NCI-H1930 (cell line): Measurements from ENCODE around the gene HAVCR2.
"Not testable (repeated sequence)": the region's sequence is repeated elsewhere in the genome, so short reads cannot be mapped to it uniquely, and the experiment has no call there.

Source experiments
- DNase-seq, 2 experiments: peaks; one replicate each; lab custom pipeline; 2025; lab: John Stamatoyannopoulos, UW

HAVCR2 gene

GRCh38 chr5:157088342-157088990 lies 20.4 kb downstream of the HAVCR2 start:
- DNase-seq: no peak

- no peak for DNase-seq
Measured at GRCh38 chr5:157086751-157087359, 22.0 kb downstream of the HAVCR2 start.

- no peak for DNase-seq
Measured at GRCh38 chr5:157085930-157086329, 22.9 kb downstream of the HAVCR2 start.

- DNase-seq: no peak
Measured at GRCh38 chr5:157080286-157080685, 28.6 kb downstream of the HAVCR2 start.

- DNase-seq: no peak
Measured at GRCh38 chr5:157076558-157076957, 32.3 kb downstream of the HAVCR2 start.

- no peak for DNase-seq
Measured at GRCh38 chr5:157072508-157072907, 36.3 kb downstream of the HAVCR2 start.

- DNase-seq: no peak
Measured at GRCh38 chr5:157069949-157070348, 38.9 kb downstream of the HAVCR2 start.

GRCh38 chr5:157068785-157069184 lies 40.1 kb downstream of the HAVCR2 start:
- no peak for DNase-seq

GRCh38 chr5:157068339-157068738 lies 40.5 kb downstream of the HAVCR2 start:
- no peak for DNase-seq

- no peak for DNase-seq
Measured at GRCh38 chr5:157067005-157067404, 41.8 kb downstream of the HAVCR2 start.

- no peak for DNase-seq
Measured at GRCh38 chr5:157066080-157066479, 42.8 kb downstream of the HAVCR2 start.

- no peak for DNase-seq
Measured at GRCh38 chr5:157063776-157064430, 44.9 kb downstream of the HAVCR2 start.

- no peak for DNase-seq
Measured at GRCh38 chr5:157059891-157060290, 49.0 kb downstream of the HAVCR2 start.

GRCh38 chr5:157059093-157059539 lies 49.7 kb downstream of the HAVCR2 start, which contains the start of gene HAVCR1:
HAVCR1 (minus strand) TSS chr5:157059116; CDS start chr5:157057943, 1,173 bp downstream.
- no peak for DNase-seq

GRCh38 chr5:157057459-157058370 lies 51.1 kb downstream of the HAVCR2 start:
- no peak for DNase-seq

GRCh38 chr5:157056848-157057247 lies 52.0 kb downstream of the HAVCR2 start:
- DNase-seq: not testable (repeated sequence)

- DNase-seq: no peak
Measured at GRCh38 chr5:157051604-157052245, 57.1 kb downstream of the HAVCR2 start.

GRCh38 chr5:157050050-157050449 lies 58.8 kb downstream of the HAVCR2 start:
- no peak for DNase-seq

- DNase-seq: no peak
Measured at GRCh38 chr5:157049605-157050004, 59.2 kb downstream of the HAVCR2 start.

- no peak for DNase-seq
Measured at GRCh38 chr5:157047898-157048297, 60.9 kb downstream of the HAVCR2 start.

GRCh38 chr5:157047016-157047415 lies 61.8 kb downstream of the HAVCR2 start:
- not testable (repeated sequence) for DNase-seq

- DNase-seq: no peak
Measured at GRCh38 chr5:157046041-157046440, 62.8 kb downstream of the HAVCR2 start.
